Body of pancreas (tissue), 4 donors: Measurements from ENCODE around the gene PLAC1.

Experiments
- CTCF ChIP-seq, 7 experiments: fragments of 450-650 bp in 4 of 7; fragments of 200-600 bp in 3 of 7; sonication (generic) in 3 of 7; IDR thresholded peaks; one replicate each; pipeline ENCODE4 v1.5.1; 2016 to 2019; ENCODE audit warnings: antibody characterized with exemption in 7 of 7
- POLR2A ChIP-seq, 3 donors: fragments of 450-650 bp; IDR thresholded peaks; one replicate each; pipeline ENCODE4 v1.6.1; 2016; ENCODE audit warnings: antibody characterized with exemption in 3 of 3, mild to moderate bottlenecking in 2 of 3

- TF ChIP-seq POLR2A (IDR thresholded peaks at IDR 0.05): no peak
- no peak for TF ChIP-seq CTCF (IDR thresholded peaks at IDR 0.05)
Measured at GRCh38 chrX:134562002-134562401, 96.3 kb downstream of the PLAC1 start.
